ENCODE measurements around the gene WDR43. TPM values are rescaled to one million over a fixed set of nuclear protein-coding genes. Genes with fewer than 3 reads are reported as not detected.

Gene WDR43
- total RNA-seq, 1 experiment from 2014 or later, result 86.5 TPM

- CTCF ChIA-PET, result no interaction called here
- DNase-seq (ENCODE audit: low read depth, low spot score), result no peak
- TF ChIP-seq SIN3A (IDR thresholded peaks at IDR 0.05; ENCODE audit: borderline replicate concordance, insufficient read depth, low read depth, low read length), result no peak
- TF ChIP-seq CTCF (IDR thresholded peaks at IDR 0.05), result no peak
- 0 out of 2 replicates have a peak, but pooled peaks have one; percentile 16 for TF ChIP-seq POLR2AphosphoS5 (IDR thresholded peaks at IDR 0.05; ENCODE audit: low read depth, low read length)
- no peak for TF ChIP-seq REST (IDR thresholded peaks at IDR 0.05; ENCODE audit: insufficient read depth in 1 of 2, low read depth in 2 of 2, low read length in 1 of 2)
- TF ChIP-seq TCF7L2 (IDR thresholded peaks at IDR 0.05; ENCODE audit: low read depth, low read length), result no peak
- no peaks in the 10 kb centered on the region for H3K27me3 ChIP-seq (ENCODE audit: control insufficient read depth, insufficient read depth, low read length)
- H3K4me3 ChIP-seq (ENCODE audit: low read depth in 2 of 2, low read length in 2 of 2), result peak overlapping the region in 1 of 2 experiments; percentile 90; a peak in 1 of 4 replicates
- POLR2A ChIA-PET, result no interaction called here
- no peak overlapping the region for H3K27ac ChIP-seq (ENCODE audit: low read length)
- in situ Hi-C loops (cut with HindIII; ENCODE audit: low pct_unique_long_range_greater_than_20kb, low sequenced_read_pairs) (no loop called here), intact Hi-C loops (cut with micrococcal nuclease; ENCODE audit: unreplicated experiment) (no loop called here)
- no peaks in the 10 kb centered on the region for H3K9me3 ChIP-seq (ENCODE audit: control insufficient read depth, insufficient read depth, low read depth, low read length)
- no TSS peak for BruUV-seq (replicated peaks)
- H3K4me1 ChIP-seq (ENCODE audit: control insufficient read depth, insufficient read depth, low read length), result peaks cover 40% of the 10 kb centered on the region
- ATAC-seq, result no peak
- H3K36me3 ChIP-seq (ENCODE audit: control insufficient read depth, insufficient read depth, low read length), result peaks cover 18% of the 10 kb centered on the region
Measured at GRCh38 chr2:28898048-28898447, 3.6 kb downstream of the WDR43 start.

- Histone ChIP-seq H3K9me3 (ENCODE audit: control insufficient read depth, insufficient read depth, low read depth, low read length) (no peaks in the 10 kb centered on the region), H3K27ac (ENCODE audit: low read length) (no peak overlapping the region), H3K36me3 (ENCODE audit: control insufficient read depth, insufficient read depth, low read length) (peaks cover 33% of the 10 kb centered on the region), H3K4me1 (ENCODE audit: control insufficient read depth, insufficient read depth, low read length) (peaks cover 40% of the 10 kb centered on the region), H3K27me3 (ENCODE audit: control insufficient read depth, insufficient read depth, low read length) (no peaks in the 10 kb centered on the region), H3K4me3 (ENCODE audit: low read depth in 2 of 2, low read length in 2 of 2) (no peak overlapping the region)
- ATAC-seq (no peak), DNase-seq (ENCODE audit: low read depth, low spot score) (no peak)
- TF ChIP-seq TCF7L2 (IDR thresholded peaks at IDR 0.05; ENCODE audit: low read depth, low read length) (no peak), REST (IDR thresholded peaks at IDR 0.05; ENCODE audit: insufficient read depth in 1 of 2, low read depth in 2 of 2, low read length in 1 of 2) (no peak), SIN3A (IDR thresholded peaks at IDR 0.05; ENCODE audit: borderline replicate concordance, insufficient read depth, low read depth, low read length) (no peak), CTCF (IDR thresholded peaks at IDR 0.05) (no peak), POLR2AphosphoS5 (IDR thresholded peaks at IDR 0.05; ENCODE audit: low read depth, low read length) (no peak)
- intact Hi-C loops (cut with micrococcal nuclease; ENCODE audit: unreplicated experiment) (no loop called here), in situ Hi-C loops (cut with HindIII; ENCODE audit: low pct_unique_long_range_greater_than_20kb, low sequenced_read_pairs) (no loop called here)
- ChIA-PET CTCF (no interaction called here), POLR2A (no interaction called here)
- BruUV-seq (replicated peaks), result no TSS peak
Measured at GRCh38 chr2:28901202-28901601, 6.7 kb downstream of the WDR43 start.
